ENCODE measurements around the gene ACACB. TPM values are rescaled to one million over a fixed set of nuclear protein-coding genes. Genes with fewer than 3 reads are reported as not detected.

Gene ACACB
- 10.6 TPM for total RNA-seq

DNA sequence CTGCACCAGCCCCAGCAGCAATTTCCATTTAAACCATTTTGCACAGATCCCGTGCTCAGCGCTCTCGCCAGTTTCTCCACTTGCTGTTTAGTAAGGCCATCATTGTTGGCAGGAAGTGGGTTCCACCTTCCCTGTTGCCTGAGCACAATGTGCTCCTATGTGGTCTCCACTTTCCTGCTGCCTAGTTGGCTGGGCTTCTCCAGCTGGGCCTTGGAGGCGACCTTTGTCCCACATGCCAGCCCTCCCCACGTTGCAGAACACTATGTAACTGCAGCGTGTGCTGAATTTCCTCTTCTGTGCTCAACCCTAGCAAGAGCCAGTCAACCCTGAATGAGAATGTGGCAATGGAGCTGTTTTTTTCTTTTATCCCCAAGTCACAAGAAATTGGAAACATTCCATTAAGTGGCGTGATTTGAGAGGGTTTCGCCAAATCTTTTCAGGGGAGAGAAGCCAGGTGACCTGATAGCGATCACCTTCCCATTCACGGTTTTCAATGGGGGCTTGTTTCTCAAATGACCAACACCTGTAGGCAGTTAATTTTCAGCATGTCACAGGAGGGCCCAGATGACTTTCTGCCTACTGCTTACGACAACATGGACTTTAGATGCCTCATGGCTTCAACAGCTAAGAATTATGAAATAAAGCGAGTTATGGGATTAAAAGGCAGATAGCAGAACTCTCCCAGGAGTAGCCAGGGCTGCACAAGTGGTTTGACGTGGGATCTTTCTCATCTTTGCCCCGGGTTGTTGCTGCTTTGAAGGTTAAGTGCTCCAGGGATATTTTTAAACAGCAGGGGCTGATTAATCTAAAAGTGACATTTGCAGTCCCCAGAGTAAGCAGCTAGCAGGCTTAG, at the start of gene ACACB:
Gene ACACB, plus strand, starts transcription at position 830 of the 853 bp plus-strand sequence. CDS start 22,819 bp downstream, outside the sequence.

DNA sequence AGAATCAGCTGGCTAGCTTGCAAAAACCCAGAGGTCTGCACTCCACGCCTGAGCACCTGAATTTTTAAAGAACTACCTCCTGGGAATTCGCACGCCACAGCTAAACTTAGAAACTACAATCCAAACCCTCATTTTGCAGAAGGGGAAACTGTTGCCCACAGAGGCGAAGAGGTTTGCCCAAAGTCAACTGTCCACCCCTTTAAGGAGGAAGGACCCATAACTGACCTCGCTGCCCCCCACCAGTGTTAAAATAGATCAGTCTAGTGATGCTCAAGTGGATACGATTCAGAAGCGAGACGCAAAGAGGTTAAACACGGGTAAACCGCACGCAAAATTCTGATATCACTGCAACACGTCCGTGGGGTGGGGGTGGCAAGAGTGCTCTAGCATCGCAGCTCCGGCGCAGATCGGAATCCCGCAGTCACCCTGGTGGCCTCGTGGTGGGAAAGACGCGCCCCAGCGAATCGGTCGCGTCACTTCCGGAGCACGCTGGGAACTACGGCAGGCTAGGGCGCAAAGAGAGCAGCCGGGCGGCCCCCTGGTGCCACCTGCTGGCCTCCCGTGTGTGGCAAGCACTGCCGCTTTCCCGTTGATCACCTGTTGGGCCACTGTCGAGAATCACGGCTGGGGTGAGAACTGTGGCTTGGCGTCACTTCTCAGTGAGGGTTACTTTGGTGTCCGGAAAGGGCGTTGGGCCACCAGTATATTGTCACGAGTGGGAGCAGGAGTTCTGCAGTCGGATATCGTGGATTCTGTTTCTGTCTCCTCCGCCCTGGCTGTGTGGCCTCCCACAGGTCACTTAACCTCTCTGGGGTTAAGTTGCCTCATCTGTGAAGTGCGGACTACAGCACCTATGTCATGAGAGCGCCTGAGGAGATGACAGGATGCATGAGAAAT, 23.1 kb upstream of the ACACB start, which contains the start of gene ALKBH2:
Gene ALKBH2, minus strand, starts transcription at position 451 of the 897 bp plus-strand sequence. CDS start 686 bp downstream, outside the sequence.

DNA sequence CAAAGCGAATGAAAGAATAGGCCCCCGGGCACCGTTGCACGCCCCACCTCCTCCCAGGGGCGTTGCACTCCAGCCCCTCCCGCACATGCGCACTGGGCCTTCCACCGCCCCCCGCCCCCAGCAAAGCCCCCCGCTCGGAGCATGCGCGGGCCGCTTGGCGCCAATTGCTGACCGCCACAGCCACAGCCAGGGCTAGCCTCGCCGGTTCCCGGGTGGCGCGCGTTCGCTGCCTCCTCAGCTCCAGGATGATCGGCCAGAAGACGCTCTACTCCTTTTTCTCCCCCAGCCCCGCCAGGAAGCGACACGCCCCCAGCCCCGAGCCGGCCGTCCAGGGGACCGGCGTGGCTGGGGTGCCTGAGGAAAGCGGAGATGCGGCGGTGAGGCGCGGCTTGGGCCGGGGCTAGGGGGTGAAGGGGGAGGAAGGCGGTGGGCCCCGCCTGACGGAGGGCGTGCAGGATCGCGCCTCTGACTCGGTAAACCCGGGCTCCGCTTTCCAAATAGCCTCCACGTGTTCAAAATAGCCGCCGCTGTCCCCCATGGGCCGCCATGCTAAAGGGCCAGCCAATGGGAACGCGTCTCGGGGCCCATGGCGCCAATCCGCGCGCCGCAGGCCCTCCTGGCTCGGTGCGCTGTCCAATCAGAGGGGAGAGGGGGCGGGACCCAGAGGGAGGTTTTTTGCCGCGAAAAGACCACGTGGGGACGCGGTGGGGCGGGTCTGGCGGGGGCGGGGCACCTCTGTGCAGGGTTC, 18.8 kb upstream of the ACACB start, which contains the start of gene UNG:
Gene UNG, plus strand, starts transcription at position 163 of the 748 bp plus-strand sequence. Its CDS starts 83 bp downstream, at position 246.

DNA sequence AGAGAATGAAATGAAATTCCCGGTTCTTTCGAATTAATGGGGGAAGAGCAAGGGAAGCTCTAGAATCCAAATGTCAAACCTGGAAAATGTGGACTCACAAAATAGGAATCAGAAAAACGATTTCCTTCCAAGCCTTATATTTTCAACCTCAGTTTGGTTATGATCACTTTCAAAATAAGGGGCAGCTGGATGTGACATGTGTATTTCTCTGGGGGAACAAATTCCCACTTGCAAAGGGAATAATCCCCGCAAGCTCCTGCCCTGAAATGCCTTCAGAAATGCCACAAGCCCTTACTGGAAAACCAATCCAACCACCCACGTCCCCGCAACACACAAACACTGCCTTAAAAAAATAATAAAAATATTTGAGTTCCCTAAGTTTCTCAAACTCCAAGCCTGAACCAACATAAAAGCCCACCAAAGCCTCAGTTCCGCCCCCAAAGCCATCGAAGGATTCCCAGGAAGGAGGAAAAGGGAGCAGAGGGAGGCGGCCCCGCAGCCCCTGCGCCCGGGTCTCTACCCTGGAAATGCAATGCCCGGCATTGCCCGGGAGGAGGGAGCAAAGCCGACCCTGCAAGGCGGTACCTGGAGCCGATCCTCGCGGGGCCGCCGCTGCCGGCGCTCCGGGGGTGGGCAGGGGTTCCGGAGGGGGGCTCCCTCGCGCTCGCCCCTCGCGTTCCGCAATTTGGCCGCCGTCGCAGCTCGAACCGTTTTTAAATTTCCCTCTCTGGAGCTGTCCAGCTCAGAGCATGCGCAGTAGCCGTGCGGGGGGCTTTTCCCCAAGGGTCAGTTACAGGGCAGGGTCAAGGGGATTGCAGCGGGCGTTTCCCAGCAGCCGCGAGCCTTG, 192.4 kb downstream of the ACACB start, which contains the start of gene FOXN4:
Gene FOXN4, minus strand, starts transcription at position 751 of the 847 bp plus-strand sequence. CDS start 963 bp downstream, outside the sequence.

Other genes with a start within 250 kb of the ACACB start
- not detected for gene DAO, start 236.5 kb upstream of the ACACB start, total RNA-seq
- gene SVOP, start 95.5 kb upstream of the ACACB start, total RNA-seq: 41.1 TPM
- 20.5 TPM for gene USP30, start 64.0 kb upstream of the ACACB start, total RNA-seq
- gene ALKBH2, start 23.1 kb upstream of the ACACB start, total RNA-seq: 23.3 TPM
- gene UNG, start 19.0 kb upstream of the ACACB start, total RNA-seq: 27.0 TPM
- 0.23 TPM for gene FOXN4, start 192.7 kb downstream of the ACACB start, total RNA-seq
- 1.4 TPM for gene MYO1H, start 231.3 kb downstream of the ACACB start, total RNA-seq

Data from diencephalon (tissue), 1 donor.